Measurements from ENCODE around the gene SLC30A2.
A peak's percentile ranks its signal among the peaks of the same experiment; 100 is the strongest.

The SLC30A2 gene

DNA sequence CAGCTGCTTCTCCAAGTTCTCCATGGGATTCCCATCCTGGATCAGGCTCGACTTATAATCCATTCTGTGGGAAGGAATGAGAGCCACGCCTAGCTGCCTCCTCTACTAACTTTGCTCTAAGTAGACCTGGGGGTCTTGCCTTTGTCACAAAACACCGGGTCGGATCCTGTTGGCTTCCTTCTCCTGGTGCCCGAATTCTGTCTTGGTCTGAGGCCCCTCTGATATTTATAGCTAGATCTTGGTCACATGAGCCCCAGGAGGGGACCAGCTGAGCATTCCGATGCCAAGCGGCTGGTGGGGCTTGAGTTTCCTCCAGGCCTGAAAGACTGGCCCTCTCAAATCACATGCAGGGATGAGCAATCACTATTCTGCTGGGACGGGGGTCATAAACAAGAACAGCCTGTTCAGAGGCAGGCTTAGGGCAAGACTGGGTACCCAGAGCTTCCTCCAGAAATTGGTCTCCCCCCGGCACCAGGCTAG lies 21.6 kb upstream of the SLC30A2 start, which contains the start of gene TRIM63:
Gene TRIM63 (minus strand): TSS at position 199 of the 480 bp plus-strand sequence. CDS start 136 bp downstream, at position 63.
- DNase-seq = no peak

DNA sequence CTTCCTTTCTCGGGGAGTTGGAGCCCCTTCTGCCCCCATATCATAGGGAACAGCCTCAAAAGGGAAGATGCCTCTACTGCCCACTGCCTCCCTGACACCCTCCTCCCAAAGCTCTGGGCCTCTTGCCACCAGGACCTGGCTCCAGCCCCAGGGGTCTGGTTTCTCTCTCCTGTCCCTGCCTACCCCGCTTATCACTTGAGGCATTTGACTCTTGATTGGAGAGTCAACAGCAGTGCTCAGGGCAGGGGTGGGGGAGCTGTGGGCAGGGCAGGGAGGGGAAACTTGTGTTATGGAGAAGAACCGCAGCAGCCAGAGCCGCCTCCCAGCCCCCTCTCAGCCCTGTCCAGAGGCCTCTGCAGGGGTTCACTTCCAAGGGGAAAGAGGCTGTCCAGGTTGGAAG lies 20.9 kb upstream of the SLC30A2 start:
- no peak for DNase-seq

DNA sequence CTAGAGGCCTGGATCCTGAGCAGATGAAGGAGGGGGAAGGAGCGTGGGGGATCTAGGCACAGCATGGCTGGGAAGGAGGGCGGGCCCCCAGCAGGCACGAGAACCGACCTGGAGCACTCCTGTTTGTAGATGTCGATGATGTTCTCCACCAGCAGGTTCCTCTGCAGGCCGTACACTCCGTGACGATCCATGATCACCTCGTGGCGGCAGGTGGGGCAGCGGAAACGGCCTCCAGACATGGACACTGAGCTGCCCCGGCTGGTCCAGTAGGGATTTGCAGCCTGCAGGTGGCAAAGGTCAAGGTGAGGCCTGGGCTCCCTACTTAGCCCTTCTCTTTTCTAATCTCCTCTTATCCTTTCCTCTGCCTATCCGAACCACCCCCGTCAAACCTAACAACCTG lies 20.2 kb upstream of the SLC30A2 start:
- DNase-seq = no peak

- no peak for DNase-seq
Observed at GRCh38 chr1:26064553-26064952, 18.6 kb upstream of the SLC30A2 start.

- no peak for DNase-seq
Observed at GRCh38 chr1:26060832-26061574, 15.1 kb upstream of the SLC30A2 start.

DNA sequence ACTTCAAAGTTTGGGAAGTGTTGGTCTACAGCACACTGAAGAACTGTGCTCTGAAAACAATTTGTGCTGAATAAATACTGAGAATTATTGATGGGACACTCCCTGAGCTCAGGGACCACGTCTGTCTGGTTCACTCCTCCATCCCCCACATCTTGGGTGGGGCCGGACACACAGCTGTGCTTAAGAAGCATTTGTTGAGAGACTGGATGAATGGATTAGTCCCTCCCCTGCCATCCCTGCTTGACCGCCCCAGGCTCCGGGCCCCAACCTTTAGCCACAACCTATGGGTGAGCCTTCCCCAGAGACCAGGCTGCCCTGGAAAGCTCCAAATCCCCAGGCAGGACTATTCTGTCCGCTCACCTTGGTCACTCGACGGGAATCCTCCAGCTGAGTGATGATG lies 14.0 kb upstream of the SLC30A2 start:
- no peak for DNase-seq

DNA sequence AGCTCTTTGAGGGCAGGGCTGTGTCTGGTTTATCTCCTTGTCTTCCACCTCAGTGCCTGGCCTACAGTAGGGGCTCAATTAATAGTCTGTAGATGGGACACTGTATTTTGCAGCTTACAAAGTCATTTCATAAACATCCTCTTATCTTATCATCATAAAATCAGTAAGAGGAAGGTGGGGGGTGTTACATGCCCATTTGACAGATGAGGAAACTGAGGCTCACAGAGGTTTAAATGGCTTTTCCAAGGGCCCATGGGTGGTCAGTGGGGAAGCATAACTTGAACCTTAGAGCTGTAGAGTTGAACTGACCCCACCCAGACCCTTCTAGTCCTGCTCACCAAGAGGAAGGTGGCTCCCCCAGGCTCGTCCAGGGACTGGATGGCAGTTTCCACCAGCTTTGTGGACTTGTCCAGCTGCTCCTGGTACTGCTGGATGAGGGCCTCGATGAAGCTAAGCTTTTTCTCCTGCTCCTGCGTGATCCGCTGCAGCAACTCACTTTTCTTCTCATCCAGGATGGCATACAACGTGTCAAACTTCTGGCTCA lies 12.2 kb upstream of the SLC30A2 start:
- DNase-seq = no peak

- DNase-seq = no peak
Observed at GRCh38 chr1:26057189-26057588, 11.3 kb upstream of the SLC30A2 start.

- DNase-seq = no peak
Observed at GRCh38 chr1:26055041-26055440, 9.1 kb upstream of the SLC30A2 start.

DNA sequence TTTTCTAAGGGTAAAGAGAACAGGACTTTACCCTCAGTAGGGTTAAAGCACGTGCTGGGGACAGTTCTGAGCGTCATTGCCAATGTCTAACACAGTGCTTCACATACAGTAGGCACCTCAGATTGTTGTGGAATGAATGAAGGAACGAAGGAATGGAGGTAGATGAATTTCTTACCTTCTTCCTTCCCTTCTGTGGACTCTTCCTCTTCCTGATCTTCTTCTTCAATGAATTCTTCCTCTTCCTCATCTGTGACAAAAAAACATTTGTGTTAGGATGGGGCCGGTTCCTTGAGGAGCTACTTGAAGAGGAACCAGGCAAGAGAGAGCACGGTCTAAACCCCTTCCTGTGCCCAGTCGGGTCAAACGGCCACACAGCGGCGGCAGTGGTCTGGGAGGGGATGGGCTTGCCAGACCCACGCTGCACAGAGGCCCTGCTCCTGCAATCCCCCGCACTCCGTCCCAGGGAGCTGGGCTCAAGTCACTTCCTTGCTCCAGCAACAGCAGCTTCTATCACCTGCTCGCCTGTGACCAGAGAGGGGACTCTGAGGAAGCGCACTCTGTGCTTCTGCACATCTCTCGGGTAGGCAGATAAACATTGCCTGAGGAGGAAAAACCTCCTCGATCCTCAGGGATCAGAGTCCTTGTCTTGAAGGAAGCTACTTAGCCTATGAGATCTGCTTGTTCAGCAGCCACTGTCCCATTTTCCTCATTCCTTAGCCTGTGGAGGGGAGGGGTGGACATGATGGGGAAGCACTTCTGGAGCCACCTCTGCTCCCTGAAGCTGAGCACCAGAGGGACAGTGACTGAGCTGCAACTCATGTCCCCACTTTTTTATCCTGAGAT lies 8.0 kb upstream of the SLC30A2 start:
- no peak for DNase-seq

- DNase-seq = no peak
Observed at GRCh38 chr1:26050248-26050640, 4.3 kb upstream of the SLC30A2 start.

DNA sequence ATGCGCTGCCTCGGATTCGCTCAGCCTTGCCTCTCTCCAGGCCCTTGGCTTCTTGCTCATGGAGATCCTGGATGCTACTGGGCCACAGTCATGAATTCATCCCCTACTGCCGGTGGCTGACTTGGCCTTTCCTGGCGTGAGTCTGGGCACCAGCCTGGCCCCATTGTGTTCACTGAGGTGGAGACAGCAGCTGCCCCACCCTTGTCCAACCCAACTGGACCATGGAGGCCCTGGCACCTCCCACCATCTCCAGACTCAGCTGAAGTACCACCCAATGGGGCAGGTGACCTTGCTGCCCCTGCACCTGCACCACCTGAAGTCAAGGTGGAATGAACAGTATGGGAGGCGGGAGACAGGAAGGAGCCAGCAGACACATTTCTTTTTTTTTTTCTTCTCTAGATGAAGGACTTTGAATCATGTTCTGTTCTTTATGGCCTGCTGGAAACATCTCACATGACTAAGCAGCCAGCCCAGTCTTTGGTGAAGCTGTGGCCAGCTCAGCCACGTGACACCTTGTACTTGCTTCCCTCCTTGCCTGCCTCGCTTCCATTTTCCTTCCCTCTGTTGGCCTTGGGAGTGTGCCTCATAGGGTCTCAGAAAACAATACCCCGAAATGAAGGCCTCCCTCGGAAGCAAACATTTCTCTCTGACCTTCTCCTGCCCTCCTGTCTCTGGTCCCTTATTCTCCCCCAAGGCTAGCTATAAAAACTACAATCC lies 3.8 kb upstream of the SLC30A2 start:
- no peak for DNase-seq

GRCh38 chr1:26047278-26047874 lies 1.5 kb upstream of the SLC30A2 start:
- no peak for DNase-seq

GRCh38 chr1:26046246-26047095 lies 553 bp upstream of the SLC30A2 start:
- peak; percentile 47 for DNase-seq

- no peak for DNase-seq
Observed at GRCh38 chr1:26044971-26045721, 772 bp downstream of the SLC30A2 start.

DNA sequence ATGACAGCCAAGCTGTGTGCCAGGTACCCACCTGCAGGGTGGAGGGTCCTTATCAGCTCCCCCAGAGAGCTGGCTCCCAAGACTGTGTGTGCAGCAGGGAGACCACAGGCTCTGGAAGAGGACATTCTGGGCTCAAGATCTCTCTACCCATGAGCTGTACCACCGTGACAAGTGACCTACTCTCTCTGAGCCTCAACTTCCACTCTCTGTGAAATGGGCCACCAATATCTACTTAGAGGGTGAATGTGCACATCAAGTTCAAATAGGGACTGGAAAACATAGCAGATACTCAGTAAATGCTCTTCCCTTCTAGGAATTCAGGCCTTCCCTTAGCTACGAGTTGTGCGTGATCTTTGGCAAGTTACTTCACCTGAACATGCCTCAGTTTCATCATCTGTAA lies 1.5 kb downstream of the SLC30A2 start:
- DNase-seq = no peak

DNA sequence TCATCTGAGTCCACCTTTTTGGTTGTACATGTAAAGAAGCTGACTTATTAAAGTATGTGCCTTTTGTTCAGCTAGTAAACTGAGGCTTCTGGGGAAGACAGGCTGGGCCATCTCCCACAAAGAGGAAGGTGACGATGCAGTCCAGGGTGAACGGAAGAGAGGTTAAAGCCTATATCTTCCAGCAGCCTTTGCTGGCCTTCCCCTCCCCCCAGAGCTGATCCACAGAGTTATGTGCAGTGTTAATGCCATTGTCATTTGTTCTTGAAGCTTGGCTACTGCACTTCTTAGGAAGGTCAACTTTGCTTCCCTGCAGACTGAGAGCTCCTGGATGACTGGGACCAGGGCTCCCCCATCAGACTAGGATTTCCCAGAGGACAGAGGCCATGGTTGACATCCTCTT lies 2.2 kb downstream of the SLC30A2 start:
- no peak for DNase-seq

GRCh38 chr1:26041978-26042377 lies 3.9 kb downstream of the SLC30A2 start:
- no peak for DNase-seq

DNA sequence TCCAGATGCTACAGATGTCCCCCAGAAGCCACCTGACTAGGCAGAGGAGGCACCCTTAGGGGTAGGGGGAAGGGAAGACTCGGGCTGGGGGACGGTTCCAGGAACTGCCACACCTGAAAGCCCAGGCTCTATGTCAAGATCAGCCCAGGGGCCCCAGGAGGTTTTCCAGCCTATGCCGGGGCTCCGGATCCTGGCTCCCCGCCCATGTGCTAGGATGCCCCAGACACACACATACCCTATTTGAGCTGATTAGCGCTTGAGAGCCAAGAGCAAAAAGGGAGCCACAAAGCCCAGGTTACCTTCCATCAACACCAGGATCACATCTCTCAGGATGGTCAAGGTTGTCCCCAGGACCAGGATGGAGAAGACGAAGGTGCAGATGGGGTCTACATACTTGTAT lies 4.5 kb downstream of the SLC30A2 start:
- no peak for DNase-seq

- DNase-seq = no peak
Observed at GRCh38 chr1:26038904-26039303, 7.0 kb downstream of the SLC30A2 start.

GRCh38 chr1:26038477-26038876 lies 7.4 kb downstream of the SLC30A2 start:
- no peak for DNase-seq
